ENCODE data around the gene ANK2.
A peak's percentile ranks its signal among the peaks of the same experiment; 100 is the strongest.

The ANK2 gene

DNA sequence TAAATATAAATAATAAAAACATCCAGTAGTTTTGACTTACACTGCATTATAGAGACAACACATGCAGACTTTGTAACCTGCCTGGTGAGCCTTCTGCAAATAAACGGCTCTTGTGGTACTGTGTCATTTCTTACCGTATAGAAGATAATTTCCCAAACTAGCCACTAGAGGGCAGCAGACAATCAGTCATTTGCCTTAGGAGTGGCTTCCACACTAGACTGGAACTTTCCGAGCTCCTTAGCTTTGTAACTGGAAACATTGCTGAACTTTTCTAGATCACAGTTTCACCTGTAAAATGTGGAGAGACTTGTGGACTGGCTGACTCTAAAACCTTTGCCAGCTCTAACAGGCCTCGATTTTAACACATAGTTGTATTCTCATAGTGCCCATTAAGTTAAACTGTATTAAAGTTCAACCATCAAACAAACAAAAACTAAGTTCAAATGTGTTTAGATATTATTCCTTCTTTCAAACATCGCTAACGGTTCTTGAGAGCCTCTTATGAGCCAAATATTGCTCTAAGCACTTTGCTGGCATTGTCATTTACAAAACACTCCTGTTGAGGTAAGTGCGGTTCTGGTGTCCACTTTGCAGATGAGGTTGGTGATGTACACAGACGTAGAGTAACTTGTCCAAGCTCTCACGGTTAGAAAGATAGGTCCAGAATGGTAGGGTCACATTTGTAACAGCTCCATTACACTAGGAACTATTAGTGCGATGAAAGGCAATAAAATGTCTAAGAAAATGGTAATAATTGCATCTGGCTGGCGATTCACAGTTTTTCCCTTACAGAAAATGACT, 345.5 kb downstream of the ANK2 start:
- peak in 1 of 2 donors; percentile 35 for DNase-seq (ENCODE audit: low read depth in 2 of 2)

DNA sequence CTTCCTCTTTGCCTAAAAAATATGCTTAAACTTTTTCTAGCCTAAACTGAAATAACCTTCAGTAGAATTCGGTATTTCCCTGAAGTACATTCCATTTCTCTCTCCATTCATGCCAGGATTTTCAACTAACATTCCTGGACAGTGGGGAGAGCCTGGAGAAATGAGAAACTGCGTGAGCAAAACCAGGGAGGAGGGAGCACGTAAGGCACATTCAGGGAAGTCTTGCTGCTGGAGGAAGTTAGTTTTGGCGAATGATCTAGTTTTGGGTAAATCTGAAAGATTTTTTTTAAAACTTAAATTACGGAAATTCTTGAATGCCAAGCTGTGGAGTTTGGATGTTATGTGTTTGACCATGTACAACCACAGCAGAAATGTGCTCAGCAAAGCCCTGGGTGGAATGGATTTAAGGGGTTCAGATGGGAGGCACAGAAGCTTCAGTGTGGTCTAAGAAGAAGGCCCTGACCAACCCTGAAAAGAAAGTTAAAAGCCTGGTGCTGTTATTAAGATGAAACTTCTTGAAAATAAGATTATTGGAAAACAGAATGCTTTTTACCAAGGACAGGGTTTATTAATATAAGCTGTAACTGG, 347.8 kb downstream of the ANK2 start:
- no peak for DNase-seq (ENCODE audit: low read depth in 2 of 2)

DNA sequence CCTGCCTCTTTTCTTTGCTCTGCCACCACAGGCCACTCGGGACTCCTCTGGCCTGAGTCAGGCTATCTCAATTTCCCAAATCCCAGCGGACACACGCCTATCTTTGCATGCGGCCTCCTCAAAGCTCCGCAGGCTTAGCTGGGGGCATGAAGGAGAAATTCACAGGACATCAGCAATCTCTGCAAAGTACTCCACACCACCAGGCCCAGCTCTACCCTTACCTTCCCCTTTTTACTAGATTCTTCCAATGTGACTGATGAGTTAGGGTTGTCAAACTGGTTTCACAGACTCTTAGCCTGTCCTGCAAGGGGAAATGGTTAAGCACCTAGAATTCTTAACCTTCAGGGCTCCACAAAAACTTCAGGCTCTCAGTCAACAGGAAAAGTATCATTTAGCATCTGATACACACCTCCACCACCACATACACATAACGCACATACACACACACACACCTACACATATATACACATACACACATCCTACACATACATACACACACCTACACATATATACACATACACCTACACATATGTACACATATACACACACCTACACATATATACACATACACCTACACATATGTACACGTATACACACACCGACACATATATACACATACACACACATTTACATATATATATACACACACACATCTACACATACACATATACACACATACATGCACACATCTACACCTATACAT, 349.1 kb downstream of the ANK2 start:
- DNase-seq (ENCODE audit: low read depth in 2 of 2) = no peak

DNA sequence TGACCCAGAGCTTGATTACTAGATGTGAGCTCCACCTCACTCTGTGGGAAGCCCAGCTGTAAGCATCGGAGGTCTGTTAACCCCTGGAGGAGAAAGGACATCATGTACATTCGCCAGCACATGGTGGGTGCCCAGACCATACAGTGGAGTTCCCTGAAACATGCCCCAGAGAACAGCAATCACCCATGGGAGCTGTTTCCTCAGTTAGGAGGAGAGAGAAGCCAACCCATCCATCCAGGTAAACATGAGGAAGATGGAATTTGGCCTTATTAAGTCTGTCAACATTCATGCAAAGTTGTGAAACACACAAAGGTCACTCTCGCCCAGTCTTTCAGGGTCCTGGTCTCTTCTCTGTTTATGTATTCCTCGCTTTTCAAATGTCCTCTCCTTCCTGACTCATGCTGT, 354.7 kb downstream of the ANK2 start:
- DNase-seq (ENCODE audit: low read depth in 2 of 2) = no peak

DNA sequence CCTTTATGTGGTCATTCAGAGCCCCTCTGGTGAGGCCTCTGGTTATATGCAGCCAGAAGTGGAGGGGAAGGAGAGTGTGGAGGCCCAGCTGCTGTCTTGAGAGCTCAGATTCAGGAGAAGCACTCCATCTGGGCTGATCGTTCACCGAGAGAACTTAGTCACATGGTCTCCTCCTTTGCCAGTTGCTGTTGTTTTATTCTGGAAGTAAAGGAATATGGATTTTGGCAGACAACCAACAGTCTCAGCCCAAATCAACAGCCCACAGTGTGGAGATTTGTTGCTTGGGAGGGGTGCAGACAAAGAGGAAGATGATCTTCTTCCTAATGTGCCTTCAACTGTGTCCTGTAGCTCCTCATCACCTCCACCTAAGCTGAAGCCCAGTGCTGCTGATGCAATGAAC, 355.4 kb downstream of the ANK2 start:
- no peak for DNase-seq (ENCODE audit: low read depth in 2 of 2)

DNA sequence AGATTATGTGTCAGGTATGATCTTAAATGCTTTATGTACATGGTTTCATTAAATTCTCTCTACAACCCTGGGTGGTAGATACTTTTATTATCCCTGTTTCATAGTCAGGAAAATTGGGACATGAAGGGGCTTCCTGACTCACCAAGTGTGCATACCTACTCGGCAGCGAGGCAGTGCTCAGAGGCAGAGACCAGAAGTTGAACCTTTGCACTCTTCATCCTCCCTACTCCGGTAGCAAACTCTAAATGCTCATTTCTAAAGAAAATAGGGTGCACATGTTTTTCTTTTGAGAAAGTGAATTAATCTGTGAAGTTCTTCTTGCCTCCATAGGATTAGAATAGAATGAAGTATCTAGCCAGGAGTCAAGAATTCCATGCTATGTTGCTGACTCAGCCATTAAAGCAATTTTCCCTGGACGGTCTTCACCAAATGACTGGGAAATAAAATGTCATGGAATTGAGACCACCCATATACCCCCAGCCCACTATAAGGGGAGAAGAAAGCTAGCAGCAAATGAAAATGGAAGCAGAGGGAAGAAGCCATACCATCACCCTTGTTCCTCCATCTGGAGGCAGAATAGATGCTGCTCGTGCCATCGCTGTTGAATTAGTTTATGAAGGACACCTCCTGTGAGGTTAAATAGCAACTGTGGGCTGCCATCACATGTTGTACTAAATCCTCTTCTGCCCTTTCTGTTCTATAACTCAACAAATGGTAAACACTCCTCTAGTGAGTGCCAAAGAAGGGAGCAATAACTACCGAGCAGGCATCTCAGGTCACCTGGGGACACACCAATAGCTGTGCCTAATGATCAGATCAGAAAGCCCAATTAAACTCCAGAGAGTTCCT, 356.6 kb downstream of the ANK2 start:
- DNase-seq (ENCODE audit: low read depth in 2 of 2) = no peak

DNA sequence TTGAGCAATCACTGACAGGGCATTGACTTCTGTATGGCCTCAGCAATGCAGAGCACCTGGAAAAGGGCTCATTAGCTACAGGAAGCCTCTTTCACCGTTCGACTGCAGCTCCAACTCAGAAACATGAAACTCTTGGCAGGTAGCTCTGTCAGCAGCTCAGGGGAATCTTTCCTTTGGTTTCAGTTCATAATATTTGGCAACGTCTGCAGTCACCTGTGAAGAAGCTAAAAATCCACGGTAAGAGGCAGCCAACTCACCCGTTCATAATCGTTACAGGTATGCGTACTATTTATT, 357.2 kb downstream of the ANK2 start:
- no peak for DNase-seq (ENCODE audit: low read depth in 2 of 2)

DNA sequence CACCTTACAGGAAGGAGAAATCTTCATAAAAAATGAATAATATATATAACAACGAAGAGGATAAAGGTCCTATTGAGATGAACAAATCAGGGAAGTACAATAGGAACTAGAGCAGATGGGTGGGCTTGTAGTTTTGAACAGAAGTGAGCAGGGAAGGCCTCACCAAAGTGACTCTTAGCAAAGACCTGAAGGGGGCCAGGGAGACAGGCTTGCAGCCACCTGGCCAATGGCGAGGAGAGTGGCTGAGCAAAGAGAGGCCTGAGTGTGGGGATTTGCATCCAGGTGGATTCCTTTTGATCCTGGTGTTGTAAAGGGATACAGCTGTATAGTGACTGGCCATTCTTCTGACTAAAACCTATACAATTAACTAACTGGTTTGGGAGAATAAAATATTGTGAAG, 358.0 kb downstream of the ANK2 start:
- no peak for DNase-seq (ENCODE audit: low read depth in 2 of 2)

DNA sequence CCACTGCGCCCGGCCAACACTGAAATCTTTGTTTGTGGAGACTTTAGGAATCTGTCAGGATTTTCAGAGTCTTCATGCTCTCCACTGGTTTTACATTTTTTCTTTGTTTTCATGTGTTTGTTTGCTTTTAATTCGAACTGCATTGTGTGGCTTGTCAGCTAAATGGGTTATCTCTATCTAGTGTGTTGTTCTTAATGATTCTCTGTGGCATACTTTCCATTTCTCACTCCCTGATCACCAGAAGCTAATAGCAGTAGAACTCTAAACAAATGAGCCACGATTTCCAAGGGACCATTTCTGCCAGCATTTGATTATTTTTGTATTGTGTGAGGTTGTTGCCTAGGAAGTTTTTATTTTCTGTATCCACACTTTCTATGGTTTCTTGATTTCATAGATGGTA, 359.7 kb downstream of the ANK2 start:
- no peak for DNase-seq (ENCODE audit: low read depth in 2 of 2)

DNA sequence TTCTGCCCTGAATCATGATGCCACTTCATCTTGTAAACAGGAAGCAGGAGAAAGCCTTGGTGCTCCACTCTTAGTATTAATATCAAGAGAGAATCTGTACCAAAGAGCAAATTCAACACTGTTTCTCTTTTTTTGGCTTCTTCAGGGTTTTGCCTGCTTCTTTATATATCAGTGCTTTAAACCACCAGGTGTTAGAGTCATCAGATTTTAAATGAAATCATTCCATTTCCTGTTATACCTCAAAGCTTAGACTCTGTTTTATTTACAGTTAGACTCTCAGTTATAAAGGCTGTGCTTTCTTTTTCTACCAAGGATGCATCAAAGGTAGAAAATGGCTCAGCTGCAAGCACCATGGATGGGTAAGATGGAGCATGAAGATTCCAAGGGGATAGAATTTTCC, 361.2 kb downstream of the ANK2 start:
- no peak for DNase-seq (ENCODE audit: low read depth in 2 of 2)

DNA sequence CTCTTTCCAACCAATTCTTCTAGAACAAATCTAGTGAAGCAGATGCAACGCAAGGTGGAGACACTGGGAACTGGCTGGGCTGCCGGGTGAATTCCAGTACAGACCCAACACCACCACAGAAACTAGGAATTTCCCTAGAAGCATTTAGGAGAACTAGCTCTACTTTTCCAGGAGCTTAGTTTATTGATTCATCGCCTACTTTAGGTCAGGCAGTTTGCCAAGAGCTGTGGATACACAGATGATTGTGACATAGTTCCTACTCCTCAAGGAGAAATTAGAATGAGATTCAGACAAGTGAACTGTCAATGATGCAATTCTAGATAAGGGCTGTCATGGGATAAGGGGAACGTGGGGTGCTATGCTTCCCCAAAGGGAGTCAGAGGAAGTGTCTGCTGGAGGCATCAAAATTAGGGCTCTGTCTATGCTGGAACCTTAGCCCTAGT, 362.1 kb downstream of the ANK2 start:
- no peak for DNase-seq (ENCODE audit: low read depth in 2 of 2)

DNA sequence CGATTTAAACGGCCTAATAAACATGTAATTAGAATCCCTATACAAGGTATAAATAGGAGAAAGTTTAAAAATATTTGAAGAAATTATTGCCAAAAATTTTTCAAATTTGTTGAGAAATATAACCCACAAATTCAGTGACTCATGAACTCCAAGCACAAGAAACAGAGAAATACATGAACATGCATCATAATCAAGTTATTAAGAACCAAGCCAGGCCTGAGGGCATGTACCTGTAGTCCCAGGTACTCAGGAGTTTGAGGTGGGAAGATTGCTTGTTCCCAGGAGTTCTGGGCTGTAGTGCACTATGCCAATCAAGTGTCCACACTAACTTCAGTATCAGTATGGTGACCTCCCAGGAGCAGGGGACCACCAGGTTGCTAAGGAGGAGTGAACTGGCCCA, 370.2 kb downstream of the ANK2 start:
- no peak for DNase-seq (ENCODE audit: low read depth in 2 of 2)

DNA sequence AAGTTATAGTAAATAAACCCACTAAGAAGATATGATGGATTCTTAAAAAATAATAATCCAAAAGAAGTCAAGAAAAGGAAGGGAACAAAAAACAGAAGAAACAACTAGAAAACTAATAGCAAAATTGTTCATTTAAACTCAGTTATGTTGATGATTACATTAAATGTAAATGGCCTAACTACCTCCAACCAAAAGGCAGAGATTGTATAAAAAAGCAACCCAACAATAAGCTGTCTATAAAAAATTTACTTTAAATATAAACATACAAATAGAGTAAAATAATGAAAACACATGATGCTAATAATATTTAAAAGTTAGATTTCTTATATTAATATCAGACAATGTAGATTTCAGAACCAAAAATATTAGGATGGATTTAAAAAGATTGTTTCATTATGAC, 371.5 kb downstream of the ANK2 start:
- DNase-seq (ENCODE audit: low read depth in 2 of 2) = no peak

DNA sequence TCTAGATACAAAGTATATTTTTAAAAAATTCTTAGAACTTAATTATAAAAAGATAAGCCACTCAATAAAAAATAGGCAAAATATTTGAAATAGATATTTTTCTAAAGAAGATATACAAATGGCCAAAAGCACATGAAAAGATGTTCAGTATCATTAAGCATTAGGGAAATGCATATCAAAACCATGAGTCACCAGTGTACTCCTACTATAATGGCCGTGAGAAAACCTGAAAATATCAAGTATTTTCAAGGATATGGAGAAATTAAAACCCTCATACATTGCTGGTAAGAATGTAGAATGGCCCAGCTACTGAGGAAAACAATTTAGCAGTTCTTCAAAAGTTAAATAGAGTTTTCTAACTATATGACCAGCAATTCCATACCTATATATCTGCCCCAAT, 374.2 kb downstream of the ANK2 start:
- no peak for DNase-seq (ENCODE audit: low read depth in 2 of 2)

DNA sequence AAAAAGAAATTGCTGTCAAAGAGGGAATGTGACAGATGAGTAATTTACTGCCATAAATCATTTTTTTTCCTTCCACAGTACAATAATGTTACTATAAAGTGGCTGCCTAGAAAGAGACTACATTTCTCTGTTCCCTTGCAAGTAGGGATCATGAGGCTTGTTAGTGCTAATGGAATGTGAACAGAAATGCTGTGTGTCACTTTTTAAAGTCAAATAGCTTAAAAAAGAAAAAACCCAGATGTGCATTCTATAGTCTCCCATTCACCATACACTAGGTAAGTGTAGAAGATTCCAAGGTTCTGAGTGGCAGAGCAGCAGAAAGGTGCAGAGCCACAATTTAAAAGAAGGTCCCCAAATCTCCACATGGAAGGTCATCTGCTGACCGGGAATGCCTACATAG, 383.7 kb downstream of the ANK2 start:
- no peak for DNase-seq (ENCODE audit: low read depth in 2 of 2)

All from stimulated activated CD8-positive, alpha-beta memory T cell treated with anti-CD3 and anti-CD28 coated beads, Interleukin-7, amount 100 ng/mL, for 4 hours (primary cell).